ENCODE results near the gene AFF4.

The AFF4 gene

GRCh38 chr5:132825834-132826391 is 137.5 kb downstream of the AFF4 start:
- Histone ChIP-seq H3K4me3 (ENCODE audit: low read length) (no peak overlapping the region), H3K36me3 (ENCODE audit: control insufficient read depth, insufficient read depth, low read length) (no peaks in the 10 kb centered on the region), H3K9ac (ENCODE audit: low read length) (no peak overlapping the region), H3K27me3 (ENCODE audit: control insufficient read depth, insufficient read depth, low read length) (peaks cover 2% of the 10 kb centered on the region), H3K27ac (ENCODE audit: low read depth, low read length) (no peak overlapping the region), H3K4me1 (ENCODE audit: control insufficient read depth, insufficient read depth, low read length) (no peaks in the 10 kb centered on the region)
